GM20000 (cell line): ENCODE results near the gene MYO15B.
A peak's percentile ranks its signal among the peaks of the same experiment; 100 is the strongest.

Source experiments
- DNase-seq: peaks from one replicate; pipeline ENCODE4 v3.0.0; 2012; ENCODE audit warnings: low spot score
- CTCF ChIP-seq: IDR thresholded peaks from 2 replicates; pipeline ENCODE4 v1.5.1; 2012; ENCODE audit warnings: mild to moderate bottlenecking, control low read depth; ENCODE audit errors: extremely low read depth, missing control alignments

The MYO15B gene

GRCh38 chr17:75662511-75662910, 74.9 kb downstream of the MYO15B start:
- no peak for TF ChIP-seq CTCF
- DNase-seq: no peak

- no peak for TF ChIP-seq CTCF
- DNase-seq: peak; percentile 52
Measured at GRCh38 chr17:75664099-75664549, 76.5 kb downstream of the MYO15B start.

- no peak for TF ChIP-seq CTCF
- no peak for DNase-seq
Measured at GRCh38 chr17:75665981-75666380, 78.4 kb downstream of the MYO15B start.

GRCh38 chr17:75666959-75667790, 79.6 kb downstream of the MYO15B start, which contains the start of the genes RECQL5 and SAP30BP:
Gene RECQL5 (minus strand): TSS chr17:75667154. CDS start chr17:75666557, 597 bp downstream.
Gene SAP30BP (plus strand): TSS chr17:75667338. CDS start chr17:75667373, 35 bp downstream.
- TF ChIP-seq CTCF: no peak
- DNase-seq: peak; percentile 90

GRCh38 chr17:75667825-75668224, 80.2 kb downstream of the MYO15B start:
- no peak for DNase-seq
- no peak for TF ChIP-seq CTCF

GRCh38 chr17:75668489-75668888, 80.9 kb downstream of the MYO15B start:
- no peak for DNase-seq
- no peak for TF ChIP-seq CTCF

GRCh38 chr17:75670868-75671267, 83.3 kb downstream of the MYO15B start:
- no peak for TF ChIP-seq CTCF
- no peak for DNase-seq
